GM12878 (cell line): ENCODE results near the gene TMEM237.

Source experiments
- CEBPB ChIP-seq, 2 experiments: fragments of 150-350 bp in 1 of 2; IDR thresholded peaks; 2 replicates each; pipeline ENCODE4 v1.6.1; 2012 to 2014; ENCODE audit warnings: low read depth in 2 of 2, low read length in 2 of 2, borderline replicate concordance in 1 of 2, inconsistent platforms in 1 of 2
- CEBPZ ChIP-seq: fragments of 150-350 bp; IDR thresholded peaks from 2 replicates; pipeline ENCODE4 v1.6.1; 2016; ENCODE audit warnings: low read depth, low read length
- CTCF ChIP-seq, 3 experiments: IDR thresholded peaks in 2 of 3; conservative IDR thresholded peaks in 1 of 3; 2 replicates each; pipeline ENCODE4 v1.5.1; 2011; ENCODE audit warnings: low read depth in 3 of 3, low read length in 3 of 3, mild to moderate bottlenecking in 3 of 3, control low read depth in 2 of 3, moderate library complexity in 2 of 3, inconsistent platforms in 1 of 3, mixed read lengths in 1 of 3; ENCODE audit not compliant: control insufficient read depth in 2 of 3, insufficient read depth in 1 of 3; ENCODE audit errors: extremely low read depth in 1 of 3
- ELK1 ChIP-seq: IDR thresholded peaks from 2 replicates; pipeline ENCODE4 v1.6.1; 2012; ENCODE audit warnings: low read depth, low read length, improper control_type of control experiment
- EP300 ChIP-seq, 2 experiments: fragments of 150-350 bp in 1 of 2; IDR thresholded peaks; 2 replicates each; pipeline ENCODE4 v1.6.1; 2011 to 2012; ENCODE audit warnings: low read depth in 2 of 2, low read length in 2 of 2, borderline replicate concordance in 1 of 2, improper control_type of control experiment in 1 of 2, inconsistent platforms in 1 of 2; ENCODE audit not compliant: control insufficient read depth in 1 of 2
- MXI1 ChIP-seq: fragments of 150-350 bp; IDR thresholded peaks from 2 replicates; pipeline ENCODE4 v1.6.1; 2011; ENCODE audit warnings: low read depth, mild to moderate bottlenecking, inconsistent platforms, low read length, improper control_type of control experiment
- NRF1 ChIP-seq: conservative IDR thresholded peaks from 2 replicates; pipeline ENCODE4 v1.6.1; 2011; ENCODE audit warnings: mild to moderate bottlenecking, low read depth, low read length, improper control_type of control experiment
- PBX3 ChIP-seq: IDR thresholded peaks from 2 replicates; pipeline ENCODE4 v1.6.1; 2011; ENCODE audit warnings: mild to moderate bottlenecking, low read depth, low read length, moderate library complexity; ENCODE audit not compliant: insufficient replicate concordance
- RAD21 ChIP-seq: IDR thresholded peaks from 2 replicates; pipeline ENCODE4 v1.6.1; 2011; ENCODE audit warnings: mild to moderate bottlenecking, low read depth, low read length, moderate library complexity; ENCODE audit not compliant: insufficient read depth
- TARDBP ChIP-seq: IDR thresholded peaks from 2 replicates; pipeline ENCODE4 v1.6.1; 2016; ENCODE audit warnings: borderline replicate concordance
- ZBED1 ChIP-seq: IDR thresholded peaks from 2 replicates; pipeline ENCODE4 v1.6.1; 2016; ENCODE audit warnings: borderline replicate concordance
- ZNF592 ChIP-seq: fragments of 450-650 bp; IDR thresholded peaks from 2 replicates; pipeline ENCODE4 v1.6.1; 2017; ENCODE audit warnings: mild to moderate bottlenecking, moderate library complexity
- ZSCAN29 ChIP-seq: fragments of 450-650 bp; IDR thresholded peaks from 2 replicates; pipeline ENCODE4 v1.6.1; 2017; ENCODE audit warnings: mild to moderate bottlenecking, moderate library complexity

- no peak for TF ChIP-seq NRF1
- no peak for TF ChIP-seq ZNF592
- TF ChIP-seq CEBPB (IDR thresholded peaks at IDR 0.05; ENCODE audit: borderline replicate concordance in 1 of 2, low read depth in 2 of 2, low read length in 2 of 2), result no peak
- TF ChIP-seq ZSCAN29, result no peak
- TF ChIP-seq CEBPZ, result no peak
- TF ChIP-seq ELK1, result no peak
- no peak for TF ChIP-seq RAD21
- no peak for TF ChIP-seq PBX3
- TF ChIP-seq ZBED1, result no peak
- TF ChIP-seq CTCF (IDR thresholded peaks at IDR 0.05 in 2 of 3, conservative IDR thresholded peaks at IDR 0.05 in 1 of 3; ENCODE audit: control insufficient read depth in 2 of 3, extremely low read depth in 1 of 3, insufficient read depth in 1 of 3, low read depth in 3 of 3, low read length in 3 of 3), result no peak
- TF ChIP-seq EP300 (IDR thresholded peaks at IDR 0.05; ENCODE audit: borderline replicate concordance in 1 of 2, control insufficient read depth in 1 of 2, low read depth in 2 of 2, low read length in 2 of 2), result no peak
- TF ChIP-seq MXI1, result no peak
- no peak for TF ChIP-seq TARDBP
Observed at GRCh38 chr2:201621293-201621999, 21.9 kb downstream of the TMEM237 start.
